Neural cell (in vitro differentiated cells): ENCODE results near the gene DDX5. TPM values are rescaled to one million over a fixed set of nuclear protein-coding genes. Genes with fewer than 3 reads are reported as not detected.

Experiments used
- H2AFZ ChIP-seq: fragments of 200-600, 300-800 bp; sonication (generic), shearing (Covaris generic); 2 replicates; pipeline ENCODE4 v1.6.0; 2014; ENCODE audit warnings: low read depth, mild to moderate bottlenecking, antibody characterized with exemption, low read length, moderate library complexity
- H3F3A ChIP-seq: fragments of 200-600 bp; shearing (Covaris generic); 2 replicates; pipeline ENCODE4 v1.6.1; 2016; ENCODE audit warnings: mild to moderate bottlenecking, moderate library complexity, mixed read lengths, antibody characterized with exemption, low read length; ENCODE audit not compliant: insufficient read depth, poor library complexity, severe bottlenecking
- H3K27ac ChIP-seq: fragments of 200-600, 300-800 bp; sonication (generic), shearing (Covaris generic); 2 replicates; pipeline ENCODE4 v1.5.1; 2014; ENCODE audit warnings: mild to moderate bottlenecking, low read length, moderate library complexity
- H3K27me3 ChIP-seq: fragments of 300-800, 200-600 bp; sonication (generic), shearing (Covaris generic); 2 replicates; pipeline ENCODE4 v1.6.0; 2014; ENCODE audit warnings: mild to moderate bottlenecking, low read depth, low read length, moderate library complexity; ENCODE audit not compliant: insufficient read depth
- H3K36me3 ChIP-seq: fragments of 300-800, 200-600 bp; sonication (generic), shearing (Covaris generic); 2 replicates; pipeline ENCODE4 v1.5.1; 2014; ENCODE audit warnings: mild to moderate bottlenecking, antibody characterized with exemption, low read length, moderate library complexity; ENCODE audit not compliant: insufficient read depth
- H3K4me2 ChIP-seq: fragments of 300-800, 200-600 bp; sonication (generic), shearing (Covaris generic); 2 replicates; pipeline ENCODE4 v1.6.0; 2014; ENCODE audit warnings: mild to moderate bottlenecking, low read length
- H3K4me3 ChIP-seq: fragments of 300-800, 200-600 bp; sonication (generic), shearing (Covaris generic); 2 replicates; pipeline ENCODE4 v1.5.1; 2014; ENCODE audit warnings: mild to moderate bottlenecking, low read length, moderate library complexity
- H3K79me2 ChIP-seq: fragments of 200-600 bp; shearing (Covaris generic); replicated peaks from 2 replicates; pipeline ENCODE4 v1.6.0; 2014; ENCODE audit warnings: mild to moderate bottlenecking, low read length, moderate library complexity; ENCODE audit not compliant: insufficient read depth
- H3K9ac ChIP-seq: fragments of 300-800, 200-600 bp; sonication (generic), shearing (Covaris generic); 2 replicates; pipeline ENCODE4 v1.6.1; 2016; ENCODE audit warnings: mild to moderate bottlenecking, low read length, mixed read lengths
- H3K9me2 ChIP-seq: fragments of 200-600 bp; shearing (Covaris generic); 2 replicates; pipeline ENCODE4 v1.6.1; 2016; ENCODE audit warnings: mild to moderate bottlenecking, low read length, mixed read lengths; ENCODE audit not compliant: insufficient read depth
- H3K9me3 ChIP-seq: fragments of 200-600, 300-800 bp; sonication (generic), shearing (Covaris generic); 2 replicates; pipeline ENCODE4 v1.6.1; 2016; ENCODE audit warnings: mild to moderate bottlenecking, mixed run types, low read length, moderate library complexity, mixed read lengths
- H4K20me1 ChIP-seq: fragments of 200-600 bp; shearing (Covaris generic); 2 replicates; pipeline ENCODE4 v1.6.1; 2016; ENCODE audit warnings: mild to moderate bottlenecking, mixed run types; ENCODE audit not compliant: insufficient read depth
- EP300 ChIP-seq: fragments of 450-650 bp; conservative IDR thresholded peaks from 2 replicates; pipeline ENCODE4 v1.6.1; 2014; ENCODE audit warnings: antibody characterized with exemption, mild to moderate bottlenecking, moderate library complexity; ENCODE audit not compliant: poor library complexity, severe bottlenecking
- EZH2 ChIP-seq: fragments of 200-600, 300-800 bp; shearing (Covaris generic), sonication (generic); IDR thresholded peaks from 2 replicates; pipeline ENCODE4 v1.6.1; 2014; ENCODE audit warnings: antibody characterized with exemption, low read length, borderline replicate concordance, mild to moderate bottlenecking; ENCODE audit not compliant: insufficient read depth, poor library complexity, severe bottlenecking
- MXI1 ChIP-seq: fragments of 450-650 bp; conservative IDR thresholded peaks from 2 replicates; pipeline ENCODE4 v1.6.1; 2014; ENCODE audit warnings: antibody characterized with exemption, mild to moderate bottlenecking; ENCODE audit not compliant: poor library complexity, severe bottlenecking
- POLR2AphosphoS5 ChIP-seq: IDR thresholded peaks from 2 replicates; pipeline ENCODE4 v1.6.1; 2012
- RAD21 ChIP-seq: fragments of 450-650 bp; conservative IDR thresholded peaks from 2 replicates; pipeline ENCODE4 v1.6.1; 2014; ENCODE audit warnings: antibody characterized with exemption, mild to moderate bottlenecking, moderate library complexity
- REST ChIP-seq: IDR thresholded peaks from 2 replicates; pipeline ENCODE4 v1.6.1; 2012; ENCODE audit warnings: borderline replicate concordance
- SMC3 ChIP-seq: fragments of 450-650 bp; conservative IDR thresholded peaks from 2 replicates; pipeline ENCODE4 v1.6.1; 2014; ENCODE audit warnings: antibody characterized with exemption, mild to moderate bottlenecking, moderate library complexity; ENCODE audit not compliant: poor library complexity
- TAF1 ChIP-seq: IDR thresholded peaks from 2 replicates; pipeline ENCODE4 v1.6.1; 2012; ENCODE audit warnings: low read depth
- polyA plus RNA-seq: library from polyadenylated mRNA; depleted of rRNA; stranded (reverse); fragments of >200 nt; gene quantifications from 2 replicates; pipeline ENCODE4 v1.2.3, GENCODE V29; 2014
- TF ChIP-seq, protein P1 (sequence below): fragments of 450-650 bp; IDR thresholded peaks from 2 replicates; pipeline ENCODE4 v1.5.1; 2014; ENCODE audit warnings: antibody characterized with exemption, mild to moderate bottlenecking, moderate library complexity; ENCODE audit not compliant: poor library complexity, severe bottlenecking

The DDX5 gene
- polyA plus RNA-seq, 1 donor from 2014 or later = 2,358 TPM

DNA sequence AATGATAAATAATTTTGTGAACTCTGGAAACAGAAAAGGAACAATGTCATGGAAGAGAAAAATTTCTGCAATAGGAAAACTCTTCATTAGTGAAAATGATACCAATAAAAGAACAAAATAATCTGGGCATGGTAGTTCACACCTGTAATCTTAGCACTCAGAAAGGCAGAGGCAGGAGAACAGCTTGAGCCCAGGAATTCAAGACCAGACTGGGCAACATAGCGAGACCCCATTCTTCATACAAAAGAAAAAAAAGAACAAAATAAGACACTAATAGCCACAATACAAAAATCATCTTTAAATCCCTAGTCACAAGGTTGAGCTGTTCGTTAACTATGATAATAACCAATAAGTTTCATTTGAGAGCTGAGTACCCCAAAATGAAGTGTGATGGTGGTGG is 17.8 kb downstream of the DDX5 start:
- Histone ChIP-seq H3K9me3 (no peaks in the 10 kb centered on the region), H3K9ac (no peak overlapping the region), H3F3A (no peaks in the 10 kb centered on the region), H4K20me1 (no peaks in the 10 kb centered on the region), H3K79me2 (peaks cover 3% of the 10 kb centered on the region), H3K9me2 (no peaks in the 10 kb centered on the region), H3K4me3 (no peak overlapping the region), H3K36me3 (no peaks in the 10 kb centered on the region), H3K27ac (no peak overlapping the region), H2AFZ (no peak overlapping the region), H3K4me2 (no peak overlapping the region), H3K27me3 (no peaks in the 10 kb centered on the region)
- TF ChIP-seq SMC3 = no peak
- no peak for TF ChIP-seq RAD21
- TF ChIP-seq POLR2AphosphoS5 = no peak
- TF ChIP-seq TAF1 = no peak
- TF ChIP-seq, protein P1, sequence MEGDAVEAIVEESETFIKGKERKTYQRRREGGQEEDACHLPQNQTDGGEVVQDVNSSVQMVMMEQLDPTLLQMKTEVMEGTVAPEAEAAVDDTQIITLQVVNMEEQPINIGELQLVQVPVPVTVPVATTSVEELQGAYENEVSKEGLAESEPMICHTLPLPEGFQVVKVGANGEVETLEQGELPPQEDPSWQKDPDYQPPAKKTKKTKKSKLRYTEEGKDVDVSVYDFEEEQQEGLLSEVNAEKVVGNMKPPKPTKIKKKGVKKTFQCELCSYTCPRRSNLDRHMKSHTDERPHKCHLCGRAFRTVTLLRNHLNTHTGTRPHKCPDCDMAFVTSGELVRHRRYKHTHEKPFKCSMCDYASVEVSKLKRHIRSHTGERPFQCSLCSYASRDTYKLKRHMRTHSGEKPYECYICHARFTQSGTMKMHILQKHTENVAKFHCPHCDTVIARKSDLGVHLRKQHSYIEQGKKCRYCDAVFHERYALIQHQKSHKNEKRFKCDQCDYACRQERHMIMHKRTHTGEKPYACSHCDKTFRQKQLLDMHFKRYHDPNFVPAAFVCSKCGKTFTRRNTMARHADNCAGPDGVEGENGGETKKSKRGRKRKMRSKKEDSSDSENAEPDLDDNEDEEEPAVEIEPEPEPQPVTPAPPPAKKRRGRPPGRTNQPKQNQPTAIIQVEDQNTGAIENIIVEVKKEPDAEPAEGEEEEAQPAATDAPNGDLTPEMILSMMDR = no peak

GRCh38 chr17:64484380-64484779 is 21.7 kb downstream of the DDX5 start:
- Histone ChIP-seq H3K79me2 (no peaks in the 10 kb centered on the region), H3K9ac (no peak overlapping the region), H3K36me3 (no peaks in the 10 kb centered on the region), H3F3A (no peaks in the 10 kb centered on the region), H3K9me3 (no peaks in the 10 kb centered on the region), H3K4me2 (no peak overlapping the region), H3K4me3 (no peak overlapping the region), H4K20me1 (no peaks in the 10 kb centered on the region), H3K27ac (no peak overlapping the region), H2AFZ (no peak overlapping the region), H3K9me2 (no peaks in the 10 kb centered on the region), H3K27me3 (no peaks in the 10 kb centered on the region)
- TF ChIP-seq EP300 (no peak), TAF1 (no peak), MXI1 (no peak), POLR2AphosphoS5 (no peak), EZH2 (no peak), SMC3 (no peak)
- TF ChIP-seq, protein P1 = no peak

DNA sequence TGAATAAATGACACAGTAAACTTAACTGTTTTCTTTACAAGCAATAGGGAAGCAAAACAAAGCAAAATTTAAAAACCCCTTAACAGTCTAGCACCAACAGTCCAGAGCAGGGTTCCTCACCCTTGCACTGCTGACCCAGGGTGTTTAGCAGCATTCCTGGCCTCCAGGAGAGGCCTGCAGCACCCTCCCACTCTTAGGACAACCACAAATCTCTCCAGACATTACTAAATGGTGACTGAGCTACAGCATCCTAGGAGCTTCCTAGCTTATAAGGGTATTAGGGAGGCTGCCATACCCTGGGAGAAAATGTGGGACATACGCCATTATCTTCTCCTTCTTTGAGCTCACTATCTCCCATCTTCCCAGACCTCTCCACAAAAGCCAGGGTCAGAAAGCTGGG is 25.1 kb downstream of the DDX5 start:
- TF ChIP-seq TAF1 = no peak
- TF ChIP-seq MXI1 = no peak
- TF ChIP-seq RAD21 = no peak
- TF ChIP-seq EP300 = no peak
- TF ChIP-seq REST = no peak
- TF ChIP-seq, protein P1 = no peak
- no peak for TF ChIP-seq POLR2AphosphoS5
- TF ChIP-seq EZH2 = no peak
- TF ChIP-seq SMC3 = no peak
- Histone ChIP-seq H3K27me3 (no peaks in the 10 kb centered on the region), H3K79me2 (no peaks in the 10 kb centered on the region), H4K20me1 (no peaks in the 10 kb centered on the region), H3K36me3 (no peaks in the 10 kb centered on the region), H3K4me2 (no peak overlapping the region), H3F3A (no peaks in the 10 kb centered on the region), H3K9me3 (no peaks in the 10 kb centered on the region), H3K9me2 (no peaks in the 10 kb centered on the region), H3K4me3 (no peak overlapping the region), H3K9ac (no peak overlapping the region), H2AFZ (no peak overlapping the region), H3K27ac (no peak overlapping the region)
